GM19324 (cell line): ENCODE measurements around the gene RIIAD1.

Experiments used
- ATAC-seq: cut with Tn5 transposase; IDR thresholded peaks from one replicate; pipeline ENCODE4 v1.9.1; 2021; ENCODE audit warnings: mild to moderate bottlenecking, moderate library complexity; ENCODE audit not compliant: unreplicated experiment, low FRiP score

Gene RIIAD1

GRCh38 chr1:151710187-151710840, 11.0 kb upstream of the RIIAD1 start:
- no peak for ATAC-seq

DNA sequence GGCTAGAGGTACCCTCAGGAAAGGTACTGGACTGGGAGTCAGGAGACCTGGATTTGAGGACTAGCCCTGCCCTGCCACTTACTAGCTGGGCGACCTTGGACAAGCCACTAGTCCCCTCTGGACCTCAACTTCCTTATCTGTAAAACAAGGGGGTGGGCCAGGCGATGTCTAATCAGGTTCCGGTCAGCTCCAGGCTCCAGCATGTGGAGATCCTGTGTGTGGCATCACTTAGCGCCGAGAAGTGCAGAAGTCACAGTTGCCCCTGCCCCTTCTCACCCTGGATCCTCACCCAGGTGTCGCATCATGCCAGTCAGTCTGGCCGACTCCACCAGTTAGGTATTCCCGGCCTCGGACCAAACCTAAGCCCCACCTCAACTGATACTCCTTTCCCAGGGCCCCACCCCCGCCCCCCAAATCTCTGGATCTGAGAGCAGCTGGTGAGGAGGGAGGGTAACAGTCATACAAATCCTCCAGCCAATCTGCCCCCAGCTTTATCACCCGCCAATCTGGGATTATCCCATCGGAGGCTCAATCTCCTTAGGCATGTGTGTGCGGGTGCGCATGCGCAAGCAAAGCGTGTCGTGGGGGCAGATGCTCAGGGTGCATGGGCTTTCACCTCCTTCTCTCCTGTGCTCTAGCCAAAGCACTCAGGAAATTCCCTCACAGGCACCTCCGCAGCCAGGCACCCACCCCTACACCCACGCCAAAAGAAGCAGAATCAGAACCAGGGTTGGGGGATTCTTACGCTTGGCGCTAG, 10.1 kb upstream of the RIIAD1 start:
- no peak for ATAC-seq

- ATAC-seq = no peak
These were observed 9.4 kb upstream of the RIIAD1 start for GRCh38 chr1:151711951-151712350.

- ATAC-seq = no peak
These were observed 8.3 kb upstream of the RIIAD1 start for GRCh38 chr1:151713044-151713443.

DNA sequence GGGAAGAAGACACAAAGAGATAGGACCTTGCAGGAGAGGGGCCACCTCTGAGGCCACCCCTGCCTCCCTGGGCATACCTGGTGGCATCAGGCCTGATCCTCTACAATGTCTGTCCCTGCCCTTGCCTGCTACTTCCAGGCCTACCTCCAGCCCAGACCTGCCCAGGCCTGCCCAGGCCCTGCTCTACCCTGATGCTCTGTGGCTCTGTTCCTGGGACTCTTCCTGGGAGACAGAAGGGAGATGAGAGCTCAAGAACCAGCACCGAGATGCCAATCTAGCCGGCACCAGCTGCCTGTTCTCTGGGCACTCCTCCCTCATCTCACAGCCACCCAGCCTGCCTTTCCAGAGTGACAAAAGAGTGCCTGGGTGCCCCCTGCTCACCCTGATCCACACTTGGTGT, 7.4 kb upstream of the RIIAD1 start:
- no peak for ATAC-seq

GRCh38 chr1:151714820-151715725, 6.2 kb upstream of the RIIAD1 start:
- no peak for ATAC-seq

DNA sequence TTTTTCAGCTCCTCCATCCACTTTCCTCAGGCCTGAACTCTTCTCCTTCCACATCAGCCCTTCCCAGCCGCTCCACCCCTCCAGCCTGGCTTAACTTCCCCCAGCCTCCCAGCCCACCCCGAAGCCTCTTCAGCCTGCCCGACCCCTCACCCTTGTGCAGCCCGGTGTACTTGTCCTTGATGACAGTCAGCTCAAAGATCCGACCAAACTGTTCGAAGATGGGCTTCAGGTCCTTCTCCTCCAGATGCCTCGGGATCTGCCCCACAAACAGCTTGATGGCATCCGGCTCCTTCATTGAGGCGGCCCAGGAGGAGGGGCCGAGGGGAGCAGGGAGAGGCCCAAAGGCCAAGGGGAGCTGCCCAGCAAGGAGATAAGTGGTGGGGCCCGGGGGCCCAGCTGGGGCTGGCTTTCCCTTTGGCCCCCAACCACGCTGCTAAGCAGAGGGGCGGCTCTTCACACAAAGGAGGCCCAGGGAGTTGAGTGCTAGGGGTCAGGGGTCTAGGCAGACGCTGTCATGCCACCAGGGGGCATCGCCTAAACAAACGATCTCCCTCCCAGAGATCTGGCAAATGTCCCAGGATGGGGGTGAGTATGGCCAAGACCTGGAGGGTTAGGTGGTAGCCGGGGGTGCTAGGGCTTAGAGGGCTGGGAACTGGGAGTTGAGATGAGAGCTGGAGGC, 5.5 kb upstream of the RIIAD1 start:
- no peak for ATAC-seq

DNA sequence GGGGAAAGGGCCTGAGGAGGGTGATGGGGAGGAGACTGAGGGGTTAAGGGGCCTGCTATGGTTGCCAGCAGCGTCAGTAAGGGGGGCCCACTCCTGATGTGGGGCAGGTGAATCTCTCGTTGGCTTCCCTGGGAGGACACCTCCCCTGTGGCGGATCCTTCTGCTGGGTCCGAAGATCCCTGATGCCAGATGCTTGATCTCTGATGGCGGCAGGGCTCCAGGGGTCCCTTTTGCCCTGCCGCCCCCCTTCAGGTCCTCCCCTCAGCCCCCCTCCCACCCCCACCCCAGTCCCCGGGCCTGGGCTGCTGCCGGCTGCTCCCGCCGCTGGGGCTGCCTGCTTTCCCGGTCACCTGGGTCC, 4.9 kb upstream of the RIIAD1 start:
- no peak for ATAC-seq

- ATAC-seq = no peak
These were observed 4.3 kb upstream of the RIIAD1 start, which contains the start of gene CELF3 for GRCh38 chr1:151716771-151717631. TSS of gene CELF3 (minus strand) at chr1:151716803. CDS start at chr1:151716020, 783 bp downstream.

DNA sequence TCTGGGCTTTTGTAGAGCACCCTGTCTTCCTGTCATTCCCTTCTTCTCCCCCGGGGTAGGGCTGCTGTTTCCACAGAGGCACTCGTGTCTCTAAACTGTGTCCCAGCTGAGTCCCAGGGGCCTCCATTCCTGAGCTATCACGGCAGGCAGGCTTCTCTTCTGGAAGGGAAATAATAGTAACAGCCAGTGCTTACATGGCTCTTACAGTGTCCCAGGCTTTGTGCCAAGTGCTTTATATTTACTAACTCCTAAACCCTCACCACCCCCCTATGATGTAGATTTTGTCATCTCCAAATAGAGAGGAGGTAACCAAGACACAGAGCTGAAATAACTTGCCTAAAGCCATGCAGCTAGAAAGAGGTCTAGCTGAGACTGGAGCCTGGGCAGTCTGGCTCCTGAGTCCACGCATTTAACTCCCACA, 3.3 kb upstream of the RIIAD1 start:
- no peak for ATAC-seq

DNA sequence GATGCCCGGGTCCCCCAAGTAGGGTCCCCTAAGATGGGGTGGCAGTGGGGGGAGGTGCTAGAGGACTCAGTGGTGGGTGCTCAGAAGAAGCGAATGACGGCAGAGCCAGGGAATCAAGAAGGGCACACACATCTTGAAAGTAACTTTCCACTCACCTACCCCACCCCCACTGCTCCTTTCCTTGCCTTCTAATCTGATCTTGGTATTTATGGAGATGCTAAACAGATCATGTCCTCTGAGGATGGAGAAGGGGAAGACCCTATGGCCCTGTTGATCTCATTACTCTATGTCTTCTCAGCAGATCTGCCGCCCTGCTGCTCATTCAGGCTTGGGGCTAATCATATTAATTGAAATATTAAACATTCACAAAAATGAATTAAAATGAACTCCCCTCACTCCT, 2.7 kb upstream of the RIIAD1 start:
- ATAC-seq = no peak

DNA sequence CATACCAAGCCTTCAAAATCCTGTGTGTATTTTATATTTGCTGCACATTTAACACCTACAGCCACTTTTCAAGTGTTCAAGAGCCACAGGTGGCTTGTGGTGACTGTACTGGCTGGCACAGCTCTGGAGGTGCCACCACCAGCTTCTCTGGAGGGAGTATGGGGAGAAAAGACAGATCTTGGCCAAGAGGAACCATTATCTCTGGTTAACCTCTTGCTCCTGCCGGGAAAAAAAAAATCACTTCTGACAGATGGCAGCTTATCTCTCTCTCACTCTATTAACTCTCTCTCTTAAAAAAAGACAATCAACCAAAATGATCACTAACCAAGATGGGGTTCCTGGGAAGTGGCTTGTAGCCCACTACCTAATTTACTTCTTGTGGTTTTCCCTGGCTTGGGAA, 1.2 kb upstream of the RIIAD1 start:
- no peak for ATAC-seq

DNA sequence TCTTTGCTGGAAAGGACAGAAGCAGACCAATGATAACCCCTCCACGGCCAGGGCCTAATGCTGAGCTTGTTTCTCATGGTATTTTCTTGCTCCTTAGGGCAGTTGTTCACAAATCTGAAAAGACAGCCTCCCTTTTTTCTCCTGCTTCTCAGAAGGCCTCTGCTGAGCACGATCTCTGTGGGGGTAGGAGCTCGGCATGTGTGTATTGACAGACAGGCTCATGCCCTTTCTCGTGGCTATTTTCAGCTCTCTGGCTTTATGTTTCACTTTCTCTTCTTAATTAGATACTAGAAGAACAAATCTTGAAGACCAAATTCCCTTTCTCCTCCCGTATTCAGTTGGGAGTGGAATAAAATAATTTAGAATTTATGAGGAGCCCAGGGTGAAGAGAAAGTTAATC, 768 bp upstream of the RIIAD1 start:
- peak; percentile 33 for ATAC-seq

- ATAC-seq = no peak
These were observed 627 bp downstream of the RIIAD1 start for GRCh38 chr1:151721788-151722510.

DNA sequence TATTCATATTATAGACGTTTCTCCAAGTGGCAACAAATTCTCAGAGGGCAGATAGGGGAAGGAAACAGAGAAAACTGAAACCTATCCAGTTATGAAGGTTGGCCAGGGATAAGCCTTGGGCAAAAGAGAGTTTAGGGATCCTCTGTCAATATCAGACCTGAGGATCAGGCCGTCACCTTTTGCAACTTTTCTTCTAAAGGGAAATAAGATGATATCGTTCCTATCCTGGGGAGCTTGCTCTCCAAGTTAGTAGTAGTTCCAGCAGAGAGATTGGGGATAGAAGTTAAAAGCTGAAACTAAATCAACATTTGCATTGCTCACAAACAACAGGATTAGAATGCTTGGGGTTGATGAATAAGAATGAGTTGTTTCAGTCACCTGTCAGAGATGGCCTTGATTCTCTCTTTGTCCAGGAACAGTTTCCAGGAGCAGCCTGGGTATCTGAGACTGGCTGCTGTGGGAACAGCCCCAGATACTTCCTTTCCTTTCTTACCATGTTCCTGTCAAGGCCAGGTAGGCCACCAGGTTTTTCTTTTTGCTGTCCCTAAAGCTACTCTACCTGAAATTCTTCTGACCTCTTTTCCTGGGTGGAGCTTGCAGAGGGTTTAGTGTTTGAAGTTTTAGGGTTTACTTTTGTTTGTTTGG, 2.5 kb downstream of the RIIAD1 start:
- no peak for ATAC-seq

- ATAC-seq = no peak
These were observed 7.1 kb downstream of the RIIAD1 start for GRCh38 chr1:151728151-151729054.

DNA sequence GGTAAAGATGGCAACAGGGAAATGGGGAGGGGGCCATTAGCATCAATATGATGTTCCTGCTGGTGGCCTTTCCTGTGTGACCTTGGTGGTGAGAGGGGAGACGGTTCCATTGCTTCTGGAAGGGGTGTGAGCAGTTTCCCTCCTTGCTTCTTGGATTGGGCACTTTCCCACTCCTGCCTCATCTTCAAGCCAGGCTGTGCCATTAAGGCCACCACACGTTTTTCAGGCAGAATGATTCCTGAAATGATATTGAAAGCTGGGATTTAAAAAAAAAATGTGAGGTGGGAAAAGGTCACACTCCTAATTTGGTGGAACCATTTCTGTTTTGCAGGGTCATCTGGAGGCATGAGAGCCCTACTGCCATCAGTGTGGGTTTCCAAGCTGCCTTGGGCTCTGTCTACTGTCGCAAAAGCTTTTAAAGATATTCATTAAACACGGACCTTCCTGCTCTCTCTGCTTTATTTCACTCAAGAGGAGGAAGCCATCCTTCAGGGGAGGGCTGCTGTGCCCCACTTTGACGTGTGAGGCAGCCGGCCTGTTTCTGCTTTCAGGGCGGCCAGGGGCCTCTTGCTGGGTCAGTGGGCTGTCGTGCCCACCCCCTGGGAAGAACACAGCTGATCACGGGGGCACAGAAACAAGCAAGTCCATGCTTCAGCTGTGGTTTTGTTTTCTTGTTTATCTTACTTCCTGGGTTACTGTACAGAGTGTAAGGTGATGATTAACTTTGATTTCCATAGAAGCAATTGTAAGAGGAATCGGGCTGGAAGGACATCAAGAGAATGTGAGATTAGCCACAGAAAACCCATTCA, 8.0 kb downstream of the RIIAD1 start:
- ATAC-seq = no peak
